ENCODE data around the gene ARG2.

DNA sequence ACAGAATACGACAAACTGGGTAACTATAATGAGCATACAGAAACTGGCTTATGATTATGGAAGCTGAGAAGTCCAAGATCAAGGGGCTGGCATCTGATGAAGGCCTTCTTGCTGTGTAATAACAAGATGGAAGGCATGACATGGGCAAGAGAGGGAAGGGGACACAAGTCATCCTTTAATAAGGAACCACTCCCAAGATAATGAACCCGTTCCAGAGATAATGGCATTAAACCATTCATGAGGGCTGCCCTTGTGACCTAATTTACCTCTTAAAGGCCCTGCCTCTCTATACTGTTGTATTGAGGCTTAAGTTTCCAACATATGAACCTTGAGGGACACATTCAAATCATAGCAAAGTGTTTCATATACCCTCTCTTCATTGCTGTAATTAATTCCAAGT lies 59.3 kb downstream of the ARG2 start:
- TF ChIP-seq, protein P1, sequence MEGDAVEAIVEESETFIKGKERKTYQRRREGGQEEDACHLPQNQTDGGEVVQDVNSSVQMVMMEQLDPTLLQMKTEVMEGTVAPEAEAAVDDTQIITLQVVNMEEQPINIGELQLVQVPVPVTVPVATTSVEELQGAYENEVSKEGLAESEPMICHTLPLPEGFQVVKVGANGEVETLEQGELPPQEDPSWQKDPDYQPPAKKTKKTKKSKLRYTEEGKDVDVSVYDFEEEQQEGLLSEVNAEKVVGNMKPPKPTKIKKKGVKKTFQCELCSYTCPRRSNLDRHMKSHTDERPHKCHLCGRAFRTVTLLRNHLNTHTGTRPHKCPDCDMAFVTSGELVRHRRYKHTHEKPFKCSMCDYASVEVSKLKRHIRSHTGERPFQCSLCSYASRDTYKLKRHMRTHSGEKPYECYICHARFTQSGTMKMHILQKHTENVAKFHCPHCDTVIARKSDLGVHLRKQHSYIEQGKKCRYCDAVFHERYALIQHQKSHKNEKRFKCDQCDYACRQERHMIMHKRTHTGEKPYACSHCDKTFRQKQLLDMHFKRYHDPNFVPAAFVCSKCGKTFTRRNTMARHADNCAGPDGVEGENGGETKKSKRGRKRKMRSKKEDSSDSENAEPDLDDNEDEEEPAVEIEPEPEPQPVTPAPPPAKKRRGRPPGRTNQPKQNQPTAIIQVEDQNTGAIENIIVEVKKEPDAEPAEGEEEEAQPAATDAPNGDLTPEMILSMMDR (conservative IDR thresholded peaks at IDR 0.05; ENCODE audit: low read depth, low read length), result no peak
- TF ChIP-seq EZH2phosphoT487 (IDR thresholded peaks at IDR 0.05; ENCODE audit: borderline replicate concordance, low read length), result no peak
- no peak for TF ChIP-seq EZH2 (IDR thresholded peaks at IDR 0.05; ENCODE audit: low read length, unreplicated experiment)
